ENCODE measurements around the gene SRSF7.
"Not testable (repeated sequence)": the region's sequence is repeated elsewhere in the genome, so short reads cannot be mapped to it uniquely, and the experiment has no call there.

Gene SRSF7

DNA sequence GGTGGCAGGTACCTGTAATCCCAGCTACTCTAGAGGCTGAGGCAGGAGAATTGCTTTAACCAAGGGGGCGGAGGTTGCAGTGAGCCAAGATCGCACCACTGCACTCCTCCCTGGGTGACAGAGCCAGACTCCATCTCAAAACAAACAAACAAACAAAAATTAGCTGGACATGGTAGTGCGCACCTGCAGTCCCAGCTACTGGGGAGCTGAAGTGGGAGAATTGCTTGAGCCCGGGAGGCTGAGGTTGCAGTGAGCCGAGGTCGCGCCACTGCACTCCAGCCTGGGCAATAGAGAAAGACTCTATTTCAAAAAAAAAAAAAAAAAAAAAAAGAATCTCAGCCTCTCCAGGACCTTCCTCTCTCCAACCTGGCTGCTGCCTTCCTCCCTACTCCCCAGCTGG, 20.1 kb downstream of the SRSF7 start:
- FAIRE-seq: no peak

DNA sequence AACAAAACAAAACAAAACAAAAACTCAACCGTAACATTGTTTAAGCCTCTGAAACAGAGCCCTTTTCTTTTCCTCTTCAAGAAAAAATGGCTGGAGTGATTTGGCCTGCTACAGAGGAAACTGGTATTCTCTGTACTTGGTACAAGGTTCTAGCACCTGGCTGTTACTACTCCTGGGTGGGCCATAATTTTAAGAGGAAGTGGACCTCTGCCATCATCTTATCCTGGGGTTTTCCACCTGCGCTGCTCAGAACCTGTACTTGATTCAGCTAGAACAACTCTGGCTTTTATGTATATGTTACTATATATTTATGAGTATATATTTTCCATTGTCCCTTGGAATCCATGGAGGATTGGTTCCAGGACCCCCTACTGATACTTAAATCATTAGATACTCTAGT, 22.5 kb downstream of the SRSF7 start:
- FAIRE-seq: no peak

DNA sequence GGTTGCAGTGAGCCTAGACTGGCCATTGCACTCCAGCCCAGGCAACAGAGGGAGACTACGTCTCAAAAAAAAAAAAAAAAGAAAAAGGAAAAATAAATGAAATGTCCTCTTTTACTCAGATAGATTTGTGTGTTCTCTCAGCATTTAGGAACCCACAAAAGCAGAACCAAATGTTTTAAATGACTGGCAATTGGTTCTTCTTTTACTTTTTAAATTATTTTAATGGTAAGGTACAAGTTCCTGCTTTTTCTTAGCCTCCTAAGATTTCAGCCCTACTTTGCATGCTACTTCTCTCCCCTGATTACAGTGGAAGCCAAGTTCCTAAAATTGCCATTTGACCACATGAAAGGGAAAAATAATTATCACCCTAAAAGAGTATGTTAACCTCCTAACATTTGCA, 23.5 kb downstream of the SRSF7 start:
- no peak for FAIRE-seq

DNA sequence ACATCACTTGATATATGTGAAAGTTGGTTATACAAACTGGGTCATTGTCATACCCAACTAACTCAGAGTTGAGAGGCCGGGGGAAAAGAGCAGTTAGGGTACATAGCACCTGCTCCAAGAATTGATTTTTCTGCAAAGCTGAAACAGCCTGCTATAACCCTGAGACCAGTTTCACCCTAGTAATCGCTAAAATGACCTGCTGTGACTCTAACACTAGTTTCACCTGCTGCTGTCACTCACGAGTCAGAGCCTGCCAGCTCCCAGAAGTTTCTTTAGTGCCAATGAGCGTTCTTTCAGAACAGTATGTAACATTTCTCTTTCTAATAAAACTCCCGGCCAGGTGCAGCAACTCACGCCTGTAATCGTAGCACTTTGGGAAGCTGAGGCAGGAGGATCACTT, 28.0 kb downstream of the SRSF7 start:
- no peak for FAIRE-seq

DNA sequence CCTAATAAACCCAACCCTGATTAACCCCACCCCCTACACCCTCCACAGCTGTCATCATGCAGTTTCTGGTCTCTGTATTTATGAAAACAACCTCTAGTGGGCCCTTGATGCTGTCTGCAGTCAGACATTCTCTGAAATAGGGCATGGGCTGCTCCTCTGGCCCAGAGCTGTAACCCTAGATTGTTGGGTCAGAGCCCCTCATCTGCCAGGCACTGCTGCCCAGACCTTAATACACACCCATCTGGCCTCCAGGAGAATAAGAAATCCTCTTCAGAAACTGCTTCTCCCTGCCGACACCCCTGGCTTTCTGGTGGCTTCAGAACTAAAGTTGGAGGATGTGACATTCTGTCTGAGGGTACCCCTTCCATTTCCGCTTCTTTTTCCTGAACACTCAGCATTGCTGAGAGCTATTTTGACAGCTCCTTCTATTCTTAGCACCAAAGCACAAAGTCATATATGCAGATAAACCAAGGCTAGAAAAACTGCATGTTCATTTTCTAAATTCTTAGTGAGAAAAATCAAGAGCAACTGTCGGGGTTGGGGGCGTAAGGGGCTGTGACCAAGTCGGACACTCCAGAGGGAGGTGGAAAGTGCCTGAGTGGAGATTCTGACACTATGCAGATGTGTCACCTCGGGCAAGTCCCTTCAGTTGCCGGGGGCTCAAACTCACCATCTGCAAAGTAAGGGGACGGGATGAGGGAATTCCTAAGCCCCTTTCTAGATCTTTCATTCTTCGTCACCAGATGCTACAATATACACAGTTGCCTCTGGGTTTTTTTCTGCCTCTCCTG, 28.7 kb downstream of the SRSF7 start:
- no peak for FAIRE-seq

DNA sequence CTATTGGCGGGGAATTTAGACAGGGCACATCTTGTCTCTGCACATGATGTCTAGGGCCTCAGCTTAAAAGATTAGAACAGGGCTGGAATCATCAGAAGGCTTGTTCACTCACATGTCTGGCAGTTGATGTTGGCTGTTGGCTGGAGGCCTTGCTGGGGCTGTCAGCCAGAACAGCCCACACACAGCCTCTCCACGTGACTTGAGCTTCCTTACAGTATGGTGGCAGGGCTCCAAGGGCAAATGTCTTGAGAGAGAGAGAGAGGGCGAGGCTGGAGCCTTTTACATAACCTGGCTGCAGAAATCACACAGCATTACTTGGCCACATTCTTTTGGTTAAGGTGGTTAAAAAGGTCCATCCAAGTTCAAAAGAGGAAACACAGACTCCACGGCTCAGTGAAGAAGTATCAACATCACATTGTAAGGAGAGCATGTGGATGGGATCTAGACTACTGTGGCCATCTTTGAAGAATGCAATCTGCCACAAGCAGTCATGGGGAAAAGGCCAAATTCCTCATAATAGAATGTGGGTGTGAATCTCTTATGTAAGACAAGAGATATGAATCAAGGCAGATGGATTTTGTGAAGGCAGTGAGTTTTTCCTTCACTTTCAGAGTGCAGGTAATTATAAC, 30.4 kb downstream of the SRSF7 start:
- no peak for FAIRE-seq

DNA sequence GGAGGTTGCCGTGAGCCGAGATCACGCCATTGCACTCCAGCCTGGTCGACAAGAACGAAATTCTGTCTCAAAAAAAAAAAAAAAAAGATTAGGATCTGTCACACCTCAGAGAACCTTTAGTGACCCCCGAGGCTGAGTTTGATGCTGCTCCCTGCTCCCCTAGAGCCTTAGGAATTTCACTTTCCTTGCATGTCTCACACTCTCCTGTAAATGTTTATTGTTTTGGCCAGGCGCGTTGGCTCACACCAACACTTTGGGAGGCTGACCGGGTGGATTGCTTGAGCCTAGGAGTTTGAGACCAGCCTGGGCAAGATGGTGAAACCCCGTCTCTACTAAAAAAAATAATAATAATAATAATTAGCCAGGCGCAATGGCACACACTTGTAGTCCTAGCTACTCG, 31.5 kb downstream of the SRSF7 start:
- no peak for FAIRE-seq

DNA sequence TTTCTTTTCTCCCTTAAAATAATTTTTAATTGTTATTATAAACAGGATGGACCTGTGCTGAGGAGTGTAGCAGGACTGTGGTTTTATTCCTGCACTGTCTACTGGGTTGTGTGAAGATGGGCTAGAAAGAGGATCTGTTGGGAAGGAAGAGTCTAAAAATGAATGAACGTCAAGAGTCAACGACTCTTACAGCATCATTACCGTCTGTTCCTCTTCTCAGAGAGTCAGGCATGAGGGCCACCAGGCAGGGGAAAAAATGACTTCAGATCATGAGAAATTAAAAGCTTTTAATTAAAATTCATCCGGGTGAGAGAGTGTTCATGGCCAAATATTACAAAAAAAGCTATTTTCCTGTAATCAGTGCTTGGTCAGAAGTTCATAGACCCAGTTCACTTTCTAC, 32.6 kb downstream of the SRSF7 start:
- no peak for FAIRE-seq

DNA sequence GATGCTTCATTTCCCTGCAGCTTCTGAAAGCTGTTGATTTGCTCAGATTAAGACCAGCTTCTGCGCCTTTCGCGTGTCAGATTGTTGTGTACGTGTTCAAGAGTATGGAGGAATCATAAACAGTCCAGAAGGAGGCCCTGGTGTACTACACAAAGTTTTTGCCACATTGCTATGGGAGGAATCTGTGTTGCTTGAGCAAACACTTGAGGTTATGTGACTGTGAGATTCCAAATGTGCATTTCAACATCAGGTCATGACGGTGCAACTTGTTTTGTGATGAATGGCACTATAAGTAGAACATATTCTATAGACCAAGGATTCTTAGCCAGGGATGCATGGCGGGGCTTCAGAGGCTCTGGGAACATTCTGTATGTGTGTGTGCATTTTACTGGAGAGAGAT, 35.0 kb downstream of the SRSF7 start:
- no peak for FAIRE-seq

DNA sequence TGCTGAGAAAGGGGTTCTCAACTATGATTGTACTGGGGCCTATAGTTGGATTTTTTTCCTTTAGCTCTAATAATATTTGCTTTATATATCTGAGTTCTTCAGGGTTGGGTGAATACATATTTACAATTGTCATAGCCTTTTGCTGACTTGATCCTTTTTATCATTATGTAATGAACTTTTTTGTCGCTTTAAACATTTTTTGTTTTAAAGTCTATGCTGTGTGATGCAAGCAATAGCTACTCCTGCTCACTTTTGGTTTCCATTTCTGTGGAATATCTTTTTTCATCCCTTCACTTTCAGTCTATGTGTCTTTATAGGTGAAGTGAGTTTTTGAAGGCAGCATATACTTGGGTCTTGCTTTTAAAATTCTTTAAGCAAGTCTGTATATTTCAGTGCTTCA, 36.2 kb downstream of the SRSF7 start:
- not testable (repeated sequence) for FAIRE-seq

DNA sequence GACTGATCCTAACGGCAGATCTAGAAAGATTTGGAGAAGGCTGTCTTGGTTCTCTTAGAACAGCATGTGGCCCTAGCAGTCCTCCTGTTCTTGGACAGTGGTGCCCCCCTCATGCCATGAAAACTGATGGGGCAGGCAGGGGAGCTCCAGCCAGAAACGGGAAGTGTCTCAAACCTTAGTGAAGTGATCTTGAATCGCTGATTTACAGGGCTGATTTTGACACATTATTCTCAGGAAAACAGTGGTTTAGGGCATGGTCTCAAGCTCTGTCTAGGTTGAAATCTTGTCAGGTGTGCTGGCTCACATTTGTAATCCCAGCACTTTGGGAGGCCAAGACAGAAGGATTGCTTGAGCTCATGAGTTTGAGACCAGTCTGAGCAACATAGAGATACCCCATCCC, 37.8 kb downstream of the SRSF7 start:
- no peak for FAIRE-seq

DNA sequence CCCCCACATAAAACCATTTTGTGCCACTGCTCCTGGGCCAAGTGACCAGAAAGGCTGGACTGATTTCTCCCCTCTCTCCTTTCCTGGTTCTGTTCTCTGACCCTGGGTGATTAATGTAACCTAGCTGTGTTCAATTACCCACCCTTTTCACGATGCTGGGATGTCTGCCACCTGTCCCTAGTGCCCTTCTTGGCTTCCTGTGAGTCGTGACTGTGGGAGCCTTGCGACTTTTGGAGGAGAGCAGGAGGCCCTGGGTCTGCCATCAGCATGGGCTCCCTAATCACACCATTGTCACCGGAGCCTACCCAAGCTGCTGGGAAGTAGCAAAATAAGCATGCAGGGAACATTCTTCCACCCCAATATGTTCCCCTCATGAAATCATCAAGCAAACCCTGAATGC, 38.3 kb downstream of the SRSF7 start:
- no peak for FAIRE-seq

DNA sequence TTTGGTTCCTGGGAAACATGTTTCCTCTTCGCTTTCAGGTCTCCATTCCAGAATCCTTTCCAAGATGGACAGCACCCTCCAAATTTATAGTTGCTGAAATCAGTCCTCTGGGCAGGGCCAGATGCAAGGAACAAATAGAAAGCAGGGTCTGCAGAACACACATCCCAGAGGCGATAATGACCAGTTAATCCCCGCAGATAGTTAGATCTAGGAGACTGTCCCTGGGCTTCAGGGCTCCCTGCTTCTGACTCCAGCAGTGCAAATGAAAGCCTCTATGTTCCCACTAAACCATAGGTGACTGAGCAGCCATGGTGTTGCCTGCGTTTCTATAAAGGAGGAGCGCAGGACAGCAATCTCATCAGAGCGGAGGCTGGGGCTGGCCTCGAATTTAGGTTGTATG, 38.7 kb downstream of the SRSF7 start:
- FAIRE-seq: no peak

DNA sequence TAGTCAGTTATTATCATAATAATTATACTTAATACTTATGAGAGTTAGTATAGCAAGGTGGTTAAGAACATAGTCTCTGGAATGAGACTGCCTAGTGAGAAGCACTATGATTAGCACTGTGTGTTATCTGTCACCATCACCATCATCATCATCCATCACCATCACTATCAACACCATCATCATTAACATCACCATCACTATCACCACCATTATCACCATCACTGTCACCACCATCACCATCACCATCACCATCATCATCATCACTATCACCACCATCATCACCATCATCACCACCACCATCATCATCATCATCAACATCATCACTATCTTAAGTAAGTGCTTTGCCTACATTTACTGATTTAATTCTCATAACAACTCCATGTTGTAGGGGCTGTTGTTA, 39.6 kb downstream of the SRSF7 start:
- no peak for FAIRE-seq

DNA sequence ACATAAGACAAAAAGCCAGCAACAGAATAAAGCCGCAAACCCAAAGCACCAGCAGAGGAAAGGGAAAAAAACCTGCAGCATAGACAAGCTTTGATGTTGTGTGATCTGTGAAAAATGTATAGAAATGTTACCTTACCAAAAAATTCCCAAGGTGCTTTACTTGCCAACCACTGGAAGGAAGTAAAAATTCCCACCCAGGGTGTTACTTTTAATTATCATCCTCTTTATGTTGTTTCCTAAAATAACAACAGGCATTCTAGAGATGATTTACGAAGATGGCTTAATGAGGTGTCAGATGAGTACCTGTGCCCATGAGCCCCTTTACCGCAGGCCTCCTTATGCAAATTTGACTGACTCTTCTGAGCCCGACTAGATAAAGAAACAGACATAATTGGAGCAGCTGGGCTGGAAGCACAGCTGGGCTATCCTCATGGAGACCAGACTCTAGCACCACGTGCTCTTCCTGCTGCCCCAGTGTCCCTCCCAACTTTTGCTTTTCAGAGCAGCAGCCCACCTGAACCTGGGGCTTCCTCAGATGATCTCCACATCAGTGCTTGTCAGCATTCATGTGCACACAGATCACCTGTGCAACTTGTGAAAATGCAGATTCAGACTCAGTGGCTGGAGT, 41.5 kb downstream of the SRSF7 start:
- FAIRE-seq: no peak

DNA sequence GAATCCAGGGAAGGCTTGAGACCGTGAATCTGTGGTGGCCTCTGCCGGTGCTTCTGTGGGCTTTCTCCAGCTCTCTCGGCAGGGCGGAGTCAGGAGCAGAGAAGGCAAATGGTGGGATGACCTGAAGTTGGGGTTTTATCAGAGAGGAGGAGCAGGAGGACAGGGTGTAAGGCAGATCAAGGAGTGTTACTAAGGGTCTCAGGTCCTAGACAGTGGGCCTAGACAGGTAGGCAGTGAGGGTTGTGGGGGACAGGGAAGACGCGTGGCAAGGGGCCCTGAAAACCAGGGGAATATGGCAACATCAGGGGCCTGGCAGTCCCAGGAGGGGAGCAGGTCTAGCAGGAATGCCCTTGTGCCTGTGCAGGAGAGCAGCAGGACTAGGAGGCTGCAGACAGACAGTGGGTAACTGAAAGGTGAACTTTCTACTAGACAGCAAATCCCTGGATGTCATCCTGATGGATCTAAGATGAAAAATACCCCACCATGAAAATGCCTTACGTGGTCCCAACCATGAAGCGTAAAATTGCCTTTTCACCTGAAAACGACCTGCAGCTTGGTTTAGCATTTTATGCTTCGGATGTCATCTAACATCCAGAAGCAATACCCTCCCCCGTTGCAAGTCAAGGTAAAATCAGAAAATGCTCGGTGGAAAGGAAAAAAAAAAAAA, 42.1 kb downstream of the SRSF7 start:
- FAIRE-seq: no peak

DNA sequence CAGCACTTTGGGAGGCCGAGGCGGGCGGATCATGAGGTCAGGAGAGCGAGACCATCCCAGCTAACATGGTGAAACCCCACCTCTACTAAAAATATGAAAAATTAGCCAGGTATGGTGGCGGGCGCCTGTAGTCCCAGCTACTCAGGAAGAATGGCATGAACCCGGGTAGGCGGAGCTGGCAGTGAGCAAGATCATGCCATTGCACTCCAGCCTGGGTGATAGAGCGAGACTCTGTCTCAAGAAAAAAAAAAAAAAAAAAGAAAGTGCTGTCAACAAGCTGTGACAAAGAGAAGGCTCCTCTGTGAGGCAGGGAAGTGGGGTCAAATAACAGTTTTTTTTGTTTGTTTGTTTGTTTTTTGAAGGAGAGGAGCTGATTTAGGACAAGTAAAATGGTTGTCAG, 42.7 kb downstream of the SRSF7 start:
- not testable (repeated sequence) for FAIRE-seq

DNA sequence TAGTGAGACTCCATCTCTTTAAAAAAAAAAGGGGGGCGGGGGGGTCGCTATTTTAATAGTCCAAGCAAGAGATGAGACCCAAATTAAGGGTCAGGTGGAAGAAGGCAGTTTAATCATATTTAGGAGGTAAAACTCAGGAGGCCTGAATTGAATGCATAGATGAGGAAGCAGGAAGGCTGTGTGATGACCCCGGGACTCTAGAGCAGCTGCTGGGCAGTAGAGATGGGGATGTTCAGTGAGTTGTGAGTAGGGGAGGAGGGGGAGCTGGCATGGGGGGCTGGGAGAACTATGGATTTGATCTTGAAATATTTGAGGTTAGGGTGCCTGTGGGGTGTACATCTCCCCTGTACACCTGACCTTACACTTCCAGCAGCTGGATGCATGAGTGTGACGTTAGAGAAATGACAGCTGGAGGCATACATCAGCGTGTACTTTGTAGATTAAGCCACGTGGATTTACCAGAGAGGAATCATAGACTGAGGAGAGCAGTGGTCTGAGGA, 44.3 kb downstream of the SRSF7 start:
- FAIRE-seq: no peak

DNA sequence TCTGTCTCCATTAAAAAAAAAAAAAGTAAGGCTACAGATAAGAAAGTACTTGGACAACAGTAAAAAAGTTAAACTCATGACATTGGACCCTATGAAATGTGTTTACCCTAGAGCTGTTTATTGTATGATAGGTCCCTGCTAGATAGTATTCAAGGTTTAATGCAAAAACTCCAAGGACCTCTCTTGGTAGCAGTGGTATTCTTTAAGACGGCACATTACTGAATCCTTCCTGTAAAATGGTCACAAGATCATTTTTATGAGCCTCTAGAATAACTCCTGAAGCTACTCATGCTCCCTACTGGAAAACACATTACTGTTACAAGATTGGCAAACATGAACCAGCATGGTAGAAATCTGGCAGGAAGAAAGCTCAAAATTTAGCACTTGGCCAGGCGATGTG, 46.5 kb downstream of the SRSF7 start:
- no peak for FAIRE-seq

DNA sequence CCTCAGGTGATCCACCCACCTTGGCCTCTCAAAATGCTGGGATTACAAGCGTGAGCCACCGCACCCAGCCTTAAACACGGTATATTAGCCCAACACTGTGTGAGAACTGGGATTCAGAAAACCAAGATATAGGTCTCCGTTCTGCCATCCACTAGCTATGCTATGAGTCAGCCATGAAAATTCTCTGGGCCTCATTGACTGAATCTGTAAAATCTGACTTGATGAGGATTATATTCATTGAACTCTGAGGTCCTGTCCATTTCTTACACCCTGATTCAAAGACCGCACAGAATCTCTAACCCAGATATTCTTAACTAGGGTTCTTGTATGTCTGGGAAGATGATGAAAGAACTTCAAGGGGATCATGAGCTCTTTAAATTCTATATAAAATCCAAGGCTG, 47.8 kb downstream of the SRSF7 start:
- FAIRE-seq: not testable (repeated sequence)

DNA sequence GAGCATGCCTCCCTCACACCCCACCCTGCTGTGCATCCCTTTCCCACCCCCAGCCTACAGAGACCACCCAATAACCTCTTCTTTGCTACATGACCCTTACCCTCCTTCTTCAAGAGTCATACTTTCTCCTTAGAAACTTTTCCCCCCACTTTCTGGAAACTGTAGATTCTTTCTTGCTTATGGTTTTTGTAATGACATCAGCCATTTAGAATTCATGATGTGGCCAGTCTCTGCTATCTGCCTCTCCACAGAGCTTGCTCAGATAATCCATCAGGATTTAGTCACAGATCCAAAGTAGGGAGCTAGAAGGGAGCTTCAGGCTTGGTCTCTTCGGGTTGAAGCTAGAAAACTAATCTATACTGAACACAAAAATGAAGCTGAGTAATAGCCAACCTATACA, 48.7 kb downstream of the SRSF7 start:
- no peak for FAIRE-seq

DNA sequence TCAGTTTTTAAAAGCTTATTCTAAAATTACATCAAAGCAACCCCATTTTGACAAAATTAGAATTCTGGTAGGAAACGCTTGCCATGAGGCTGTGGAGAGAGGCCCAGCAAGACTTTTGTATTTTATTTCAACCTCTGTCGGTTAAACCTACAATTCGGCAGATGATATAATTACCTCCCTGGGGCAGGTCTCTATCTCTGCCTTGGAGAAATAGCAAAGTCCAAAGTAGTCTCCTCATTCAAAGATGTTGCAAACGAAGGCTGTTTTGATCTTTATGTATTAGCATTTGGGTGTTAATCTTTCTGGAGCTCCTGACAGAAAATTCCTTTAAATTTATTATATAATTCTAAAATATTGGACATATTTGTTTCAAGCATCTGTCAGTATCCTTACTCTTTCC, 49.6 kb downstream of the SRSF7 start:
- FAIRE-seq: no peak

DNA sequence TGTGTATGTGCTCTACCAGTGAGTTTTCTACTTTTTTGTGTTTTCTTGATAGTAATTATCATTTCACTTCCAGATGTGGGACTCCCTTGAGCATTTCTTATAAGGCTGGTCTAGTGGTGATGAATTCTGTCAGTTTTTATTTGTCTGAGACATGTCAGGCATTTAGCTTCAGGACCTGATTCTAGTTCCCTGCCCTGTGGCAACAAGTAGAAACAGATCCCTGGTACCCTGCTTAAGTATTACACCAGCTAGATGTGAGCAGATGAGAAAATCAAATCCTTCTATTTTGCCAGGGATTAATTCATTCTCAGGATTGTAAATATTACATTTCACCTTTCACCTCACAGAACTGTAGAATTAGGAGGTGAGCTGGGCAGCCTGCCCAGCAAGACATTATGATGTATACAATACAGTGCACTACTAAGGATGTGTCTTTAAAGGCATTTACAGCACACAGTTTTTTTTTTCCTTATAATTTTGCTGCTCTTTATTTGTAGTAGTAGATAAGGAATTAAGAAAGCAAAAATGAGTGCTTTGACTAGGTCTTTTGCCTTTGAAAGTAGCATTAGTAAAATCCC, 50.2 kb downstream of the SRSF7 start:
- no peak for FAIRE-seq
